ENCODE data around the gene SLC22A15.

GRCh38 chr1:116107371-116107770, 131.1 kb downstream of the SLC22A15 start:
- TF ChIP-seq CTCF (IDR thresholded peaks at IDR 0.05) (no peak), POLR2A (IDR thresholded peaks at IDR 0.05) (no peak)
